H9 (cell line): ENCODE data around the gene PTPRN2. TPM values are rescaled to one million over a fixed set of nuclear protein-coding genes. Genes with fewer than 3 reads are reported as not detected.

Experiments used
- DNase-seq: peaks from one replicate; pipeline ENCODE4 v3.0.0-alpha.2; 2017
- H2AFZ ChIP-seq: one replicate; pipeline ENCODE4 v1.6.1; 2013; ENCODE audit warnings: mild to moderate bottlenecking, low read length, control low read depth, moderate library complexity
- H2AK5ac ChIP-seq: 2 replicates; pipeline ENCODE4 v1.6.1; 2013; ENCODE audit warnings: low read length, control low read depth, mixed read lengths; ENCODE audit not compliant: insufficient read length
- H2BK120ac ChIP-seq: one replicate; pipeline ENCODE4 v1.6.1; 2013; ENCODE audit warnings: low read depth, mild to moderate bottlenecking, low read length, control low read depth, inconsistent platforms; ENCODE audit not compliant: poor library complexity, severe bottlenecking
- H2BK12ac ChIP-seq: 2 replicates; pipeline ENCODE4 v1.6.1; 2013; ENCODE audit warnings: low read length, control low read depth, mixed read lengths, low read depth; ENCODE audit not compliant: insufficient read length
- H2BK15ac ChIP-seq: 2 replicates; pipeline ENCODE4 v1.6.1; 2013; ENCODE audit warnings: low read depth, low read length, control low read depth
- H2BK20ac ChIP-seq: one replicate; pipeline ENCODE4 v1.6.1; 2013; ENCODE audit warnings: low read depth, mild to moderate bottlenecking, low read length, control low read depth, inconsistent platforms; ENCODE audit not compliant: poor library complexity, severe bottlenecking
- H2BK5ac ChIP-seq: 2 replicates; pipeline ENCODE4 v1.6.1; 2013; ENCODE audit warnings: low read length, control low read depth, mixed read lengths; ENCODE audit not compliant: insufficient read length
- H3K14ac ChIP-seq: 2 replicates; pipeline ENCODE4 v1.6.1; 2013; ENCODE audit warnings: low read length, control low read depth; ENCODE audit not compliant: insufficient read depth
- H3K18ac ChIP-seq: 2 replicates; pipeline ENCODE4 v1.6.1; 2013; ENCODE audit warnings: low read depth, mild to moderate bottlenecking, mixed read lengths, low read length, control low read depth; ENCODE audit not compliant: insufficient read length
- H3K23ac ChIP-seq: 2 replicates; pipeline ENCODE4 v1.6.1; 2013; ENCODE audit warnings: low read length, control low read depth, mixed read lengths, low read depth; ENCODE audit not compliant: insufficient read length
- H3K23me2 ChIP-seq: 2 replicates; pipeline ENCODE4 v1.6.1; 2013; ENCODE audit warnings: low read depth, mild to moderate bottlenecking, mixed read lengths, low read length, control low read depth; ENCODE audit not compliant: insufficient read length, poor library complexity, severe bottlenecking
- H3K27ac ChIP-seq: 2 replicates; pipeline ENCODE4 v1.5.1; 2013; ENCODE audit warnings: low read length, control low read depth, mixed read lengths, low read depth; ENCODE audit not compliant: insufficient read length
- H3K27me3 ChIP-seq: 2 replicates; pipeline ENCODE4 v1.6.1; 2013; ENCODE audit warnings: low read length, control low read depth, inconsistent platforms; ENCODE audit not compliant: insufficient read depth
- H3K4ac ChIP-seq: 2 replicates; pipeline ENCODE4 v1.6.1; 2013; ENCODE audit warnings: low read depth, mild to moderate bottlenecking, control low read depth, inconsistent platforms, low read length, moderate library complexity
- H3K4me1 ChIP-seq: 2 replicates; pipeline ENCODE4 v1.6.1; 2013; ENCODE audit warnings: low read length, control low read depth, inconsistent platforms; ENCODE audit not compliant: insufficient read depth
- H3K4me2 ChIP-seq: 2 replicates; pipeline ENCODE4 v1.6.1; 2013; ENCODE audit warnings: low read length, control low read depth, mixed read lengths; ENCODE audit not compliant: insufficient read length, insufficient read depth
- H3K56ac ChIP-seq: 2 replicates; pipeline ENCODE4 v1.6.1; 2013; ENCODE audit warnings: low read depth, mild to moderate bottlenecking, mixed read lengths, low read length, control low read depth; ENCODE audit not compliant: insufficient read length
- H3K79me1 ChIP-seq: 2 replicates; pipeline ENCODE4 v1.6.1; 2013; ENCODE audit warnings: low read depth, mild to moderate bottlenecking, moderate library complexity, low read length, control low read depth, inconsistent platforms; ENCODE audit not compliant: insufficient read depth, poor library complexity, severe bottlenecking
- H3K79me2 ChIP-seq: 2 replicates; pipeline ENCODE4 v1.6.1; 2013; ENCODE audit warnings: low read length, control low read depth, inconsistent platforms; ENCODE audit not compliant: insufficient read depth
- H3K9ac ChIP-seq: 2 replicates; pipeline ENCODE4 v1.6.1; 2013; ENCODE audit warnings: low read length, control low read depth, mixed read lengths; ENCODE audit not compliant: insufficient read length; ENCODE audit errors: extremely low read depth
- H3K9me3 ChIP-seq: one replicate; pipeline ENCODE4 v1.6.1; 2013; ENCODE audit warnings: low read depth, low read length, inconsistent platforms; ENCODE audit not compliant: control insufficient read depth
- H3T11ph ChIP-seq: one replicate; pipeline ENCODE4 v1.6.1; 2013; ENCODE audit warnings: mild to moderate bottlenecking, low read length, control low read depth, inconsistent platforms
- H4K20me1 ChIP-seq: one replicate; pipeline ENCODE4 v1.6.1; 2013; ENCODE audit not compliant: control insufficient read depth, insufficient read length, insufficient read depth
- H4K5ac ChIP-seq: 2 replicates; pipeline ENCODE4 v1.6.1; 2013; ENCODE audit warnings: low read depth, mild to moderate bottlenecking, mixed read lengths, low read length, control low read depth; ENCODE audit not compliant: insufficient read length
- H4K8ac ChIP-seq: replicated peaks from 2 replicates; pipeline ENCODE4 v1.6.1; 2013; ENCODE audit warnings: low read length, control low read depth, mixed read lengths, low read depth; ENCODE audit not compliant: insufficient read length
- H4K91ac ChIP-seq: 2 replicates; pipeline ENCODE4 v1.6.1; 2013; ENCODE audit warnings: low read depth, mild to moderate bottlenecking, moderate library complexity, mixed read lengths, low read length, control low read depth; ENCODE audit not compliant: insufficient read length
- H3K27ac Mint-ChIP-seq, 3 experiments: 2 replicates in 2 of 3; 3 replicates in 1 of 3; pipeline ENCODE4 v1.8.0; 2020 to 2021; ENCODE audit warnings: mixed read lengths in 3 of 3, mild to moderate bottlenecking in 1 of 3, moderate library complexity in 1 of 3
- H3K27me3 Mint-ChIP-seq: 2 replicates; pipeline ENCODE4 v1.8.0; 2021; ENCODE audit warnings: low read depth, mild to moderate bottlenecking, moderate library complexity, mixed read lengths
- H3K36me3 Mint-ChIP-seq, 3 experiments: 2 replicates in 2 of 3; 3 replicates in 1 of 3; pipeline ENCODE4 v1.8.0; 2020 to 2021; ENCODE audit warnings: low read depth in 3 of 3, mixed read lengths in 3 of 3; ENCODE audit not compliant: insufficient read depth in 1 of 3
- H3K4me1 Mint-ChIP-seq, 2 experiments: 2 replicates each; pipeline ENCODE4 v1.8.0; 2020; ENCODE audit warnings: mixed read lengths in 2 of 2
- H3K4me3 Mint-ChIP-seq, 2 experiments: 2 replicates in 1 of 2; 3 replicates in 1 of 2; pipeline ENCODE4 v1.8.0; 2020 to 2021; ENCODE audit warnings: mild to moderate bottlenecking in 2 of 2, mixed read lengths in 2 of 2, moderate library complexity in 1 of 2
- H3K9me3 Mint-ChIP-seq, 2 experiments: 2 replicates in 1 of 2; 3 replicates in 1 of 2; pipeline ENCODE4 v1.8.0; 2020; ENCODE audit warnings: mild to moderate bottlenecking in 2 of 2, mixed read lengths in 2 of 2, moderate library complexity in 1 of 2
- WGBS: extraction: QIAGEN DNeasy Blood & Tissue Kit; methylation state at CpG from one replicate; pipeline ENCODE4 v1.1.7; 2013; ENCODE audit warnings: missing lambda C conversion rate, low lambda C conversion rate, mixed read lengths; ENCODE audit not compliant: insufficient read length; ENCODE audit errors: extremely low coverage; 5-methylcytosine and 5-hydroxymethylcytosine counted together
- total RNA-seq: library from RNA; stranded (reverse); gene quantifications from 2 replicates; pipeline ENCODE4 v1.2.1, GENCODE V29; 2021
- TF ChIP-seq, protein P1 (sequence below): fragments of 200-600 bp; sonication (generic); conservative IDR thresholded peaks from 3 replicates; pipeline ENCODE4 v1.8.0; 2021; ENCODE audit warnings: antibody characterized with exemption, mild to moderate bottlenecking

PTPRN2 gene
- total RNA-seq, 1 experiment from 2014 or later: 5.2 TPM

DNA sequence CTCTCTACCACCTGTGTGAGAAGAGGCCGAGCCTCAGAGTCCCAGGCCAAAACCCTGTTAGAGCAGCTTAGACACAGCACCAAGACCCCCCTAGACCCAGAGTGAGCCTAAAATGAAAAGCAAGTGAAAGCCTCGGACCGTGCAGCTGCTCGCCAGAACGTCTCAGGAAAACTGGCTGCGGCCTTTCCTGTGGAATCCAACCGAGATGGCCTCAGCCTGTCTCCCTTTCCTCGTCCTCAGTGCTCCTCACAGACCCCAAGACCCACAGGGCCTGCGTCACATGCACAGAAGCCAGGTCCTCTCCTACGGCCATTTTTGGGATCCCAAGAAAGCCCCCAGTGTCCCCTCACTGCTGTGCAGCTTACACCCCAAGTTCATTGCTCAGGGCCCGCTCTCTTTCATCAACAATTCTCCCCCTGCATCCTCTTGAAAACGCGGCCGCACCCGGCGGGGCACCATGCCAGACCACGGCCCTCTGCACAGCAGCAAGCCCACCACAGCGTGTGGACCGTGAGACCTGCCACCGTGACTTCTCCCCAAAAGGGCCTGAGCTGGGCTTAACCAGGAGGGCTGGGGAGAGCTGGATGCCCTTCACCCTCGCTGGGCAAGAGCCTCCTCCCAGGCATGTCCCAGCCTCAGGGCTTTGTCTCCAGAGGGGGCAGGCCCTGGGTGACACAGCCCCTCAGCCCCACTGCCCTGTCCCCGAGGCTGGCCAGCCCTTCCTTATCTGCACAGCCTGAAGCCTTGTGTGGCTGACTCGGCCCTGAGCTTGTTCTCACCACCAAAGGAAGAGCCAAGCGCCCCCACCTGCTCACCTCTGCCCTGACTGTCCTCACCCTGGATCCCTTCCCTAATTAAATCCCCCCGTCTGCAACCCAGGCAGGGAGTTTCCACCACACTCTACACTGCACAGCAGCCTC is 142.9 kb downstream of the PTPRN2 start:
- Histone ChIP-seq H4K5ac (no peak overlapping the region), H4K8ac (no peak overlapping the region), H2BK15ac (no peak overlapping the region; the same call in 1 of the 2 replicates), H4K20me1 (no peaks in the 10 kb centered on the region), H2AK5ac (no peak overlapping the region), H3K14ac (peak overlapping the region; percentile 44), H3K4me1 (no peaks in the 10 kb centered on the region), H2BK20ac (no peak overlapping the region), H2BK5ac (no peak overlapping the region), H3K56ac (no peak overlapping the region), H2BK12ac (no peak overlapping the region), H3K4me2 (no peak overlapping the region), H3K23ac (no peak overlapping the region), H3K4ac (no peak overlapping the region), H3K79me1 (no peaks in the 10 kb centered on the region), H3T11ph (no peak overlapping the region), H2BK120ac (no peak overlapping the region), H2AFZ (no peak overlapping the region), H3K18ac (peak overlapping the region; percentile 41), H3K9ac (no peak overlapping the region), H3K79me2 (no peaks in the 10 kb centered on the region), H4K91ac (no peak overlapping the region), H3K23me2 (no peaks in the 10 kb centered on the region), H3K27me3 (no peaks in the 10 kb centered on the region), H3K9me3 (no peaks in the 10 kb centered on the region), H3K27ac (no peak overlapping the region)
- Mint-ChIP-seq H3K4me3 (no peak overlapping the region), H3K9me3 (peaks cover 16% of the 10 kb centered on the region in 2 experiments), H3K4me1 (peaks cover 14 to 17% of the 10 kb centered on the region in 2 experiments), H3K27me3 (no peaks in the 10 kb centered on the region; the same call in none of the 2 replicates), H3K36me3 (peaks cover 14 to 20% (median 14%) of the 10 kb centered on the region in 3 experiments), H3K27ac (peak overlapping the region; percentile 58 to 83 (median 60); a peak in 5 of 7 replicates)
- TF ChIP-seq, protein P1, sequence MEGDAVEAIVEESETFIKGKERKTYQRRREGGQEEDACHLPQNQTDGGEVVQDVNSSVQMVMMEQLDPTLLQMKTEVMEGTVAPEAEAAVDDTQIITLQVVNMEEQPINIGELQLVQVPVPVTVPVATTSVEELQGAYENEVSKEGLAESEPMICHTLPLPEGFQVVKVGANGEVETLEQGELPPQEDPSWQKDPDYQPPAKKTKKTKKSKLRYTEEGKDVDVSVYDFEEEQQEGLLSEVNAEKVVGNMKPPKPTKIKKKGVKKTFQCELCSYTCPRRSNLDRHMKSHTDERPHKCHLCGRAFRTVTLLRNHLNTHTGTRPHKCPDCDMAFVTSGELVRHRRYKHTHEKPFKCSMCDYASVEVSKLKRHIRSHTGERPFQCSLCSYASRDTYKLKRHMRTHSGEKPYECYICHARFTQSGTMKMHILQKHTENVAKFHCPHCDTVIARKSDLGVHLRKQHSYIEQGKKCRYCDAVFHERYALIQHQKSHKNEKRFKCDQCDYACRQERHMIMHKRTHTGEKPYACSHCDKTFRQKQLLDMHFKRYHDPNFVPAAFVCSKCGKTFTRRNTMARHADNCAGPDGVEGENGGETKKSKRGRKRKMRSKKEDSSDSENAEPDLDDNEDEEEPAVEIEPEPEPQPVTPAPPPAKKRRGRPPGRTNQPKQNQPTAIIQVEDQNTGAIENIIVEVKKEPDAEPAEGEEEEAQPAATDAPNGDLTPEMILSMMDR: no peak
- WGBS: no CpG with 5 or more reads among the region's 25 CpGs
- DNase-seq: no peak
